GM18517 (cell line): Measurements from ENCODE around the gene MYLK4.
"Not testable (repeated sequence)": the region's sequence is repeated elsewhere in the genome, so short reads cannot be mapped to it uniquely, and the experiment has no call there.

Experiments
- ATAC-seq: cut with Tn5 transposase; IDR thresholded peaks from one replicate; pipeline ENCODE4 v1.9.1; 2021; ENCODE audit warnings: mild to moderate bottlenecking, moderate library complexity; ENCODE audit not compliant: unreplicated experiment

The MYLK4 gene

DNA sequence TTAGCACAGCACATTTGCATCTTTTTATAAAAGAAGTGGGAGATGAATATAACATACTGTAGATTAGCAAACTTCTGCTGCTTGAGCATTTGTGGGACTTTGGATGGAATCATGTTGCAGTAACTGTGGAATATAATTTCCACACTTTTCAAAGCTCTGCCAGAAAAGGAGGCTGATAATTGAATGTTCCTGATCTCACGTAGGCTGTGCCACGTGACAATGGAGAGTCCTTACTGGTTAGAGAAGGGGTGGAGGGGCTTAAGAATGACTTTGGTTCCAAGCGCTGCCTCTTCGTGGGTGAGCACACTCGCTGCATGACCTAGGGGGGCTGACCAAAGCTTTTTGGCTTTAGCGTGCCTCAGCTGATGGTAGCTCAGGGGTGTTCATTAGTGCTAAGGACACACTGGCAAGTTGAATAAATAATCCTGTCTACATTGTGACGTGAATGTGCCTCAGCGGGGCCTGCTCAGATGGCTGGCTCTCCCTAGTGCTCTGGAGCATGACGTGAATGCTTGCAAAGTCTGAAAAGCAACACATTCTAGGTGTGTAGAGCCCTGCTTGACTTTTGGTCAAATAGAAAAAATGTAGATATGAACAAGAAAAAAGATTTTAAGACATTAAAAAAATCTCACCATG is 29.5 kb upstream of the MYLK4 start:
- ATAC-seq: no peak

DNA sequence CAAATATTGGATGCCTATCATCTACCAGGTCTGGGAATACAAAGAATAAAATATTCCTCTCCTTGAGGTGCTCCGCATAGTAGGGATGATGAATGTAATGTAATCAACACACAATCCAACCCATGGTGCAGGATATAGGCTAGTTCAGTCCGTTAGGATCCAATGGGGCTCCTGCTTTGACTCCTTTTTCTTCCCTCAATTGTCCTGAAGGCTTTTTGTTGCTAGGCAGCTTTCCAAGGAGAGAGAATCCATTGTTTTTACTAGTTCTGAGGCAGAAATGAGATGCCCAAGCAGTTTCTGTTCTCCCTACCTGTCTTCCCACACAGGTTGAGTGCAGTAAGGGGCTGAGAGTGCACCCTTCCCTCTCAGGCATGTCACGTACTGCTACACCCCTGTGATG is 26.5 kb upstream of the MYLK4 start:
- ATAC-seq: no peak

DNA sequence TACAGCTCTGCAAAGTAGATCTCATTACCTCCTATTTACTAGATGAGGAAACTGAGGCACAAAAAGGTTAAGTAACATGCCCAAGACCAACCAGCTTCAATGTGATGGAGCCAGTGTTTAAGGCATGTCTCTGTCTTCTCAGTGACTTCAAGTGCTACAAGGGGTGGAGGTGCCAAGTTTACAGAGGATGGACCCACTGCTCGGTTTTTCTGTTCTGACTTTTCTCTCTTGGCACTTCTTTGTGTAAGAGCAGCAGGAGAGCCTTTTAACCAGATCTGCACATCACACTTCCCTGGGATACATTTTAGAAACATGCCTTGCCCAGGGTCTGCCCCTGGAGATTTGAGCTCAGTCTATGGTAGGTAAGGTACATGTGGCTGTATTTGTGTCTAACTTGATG is 24.3 kb upstream of the MYLK4 start:
- ATAC-seq: no peak

DNA sequence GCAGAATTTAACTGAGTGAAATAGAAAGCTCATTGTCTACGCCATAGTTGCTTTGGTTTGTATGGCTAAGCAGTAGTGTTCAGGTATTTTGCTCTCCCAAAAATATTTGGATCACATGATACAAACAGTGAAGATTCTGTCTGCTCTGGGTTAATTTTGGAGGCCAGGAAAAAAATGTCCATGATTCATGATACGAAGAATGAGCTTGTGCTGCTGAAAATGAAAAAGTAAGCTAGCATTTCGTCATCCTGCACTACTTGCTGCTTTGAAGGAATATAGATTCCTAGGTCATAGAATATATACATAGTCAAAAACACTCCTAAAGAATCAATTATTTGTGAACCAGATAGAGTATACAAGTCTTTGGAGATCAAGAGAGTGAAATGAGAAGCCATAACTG is 22.7 kb upstream of the MYLK4 start:
- ATAC-seq: no peak

DNA sequence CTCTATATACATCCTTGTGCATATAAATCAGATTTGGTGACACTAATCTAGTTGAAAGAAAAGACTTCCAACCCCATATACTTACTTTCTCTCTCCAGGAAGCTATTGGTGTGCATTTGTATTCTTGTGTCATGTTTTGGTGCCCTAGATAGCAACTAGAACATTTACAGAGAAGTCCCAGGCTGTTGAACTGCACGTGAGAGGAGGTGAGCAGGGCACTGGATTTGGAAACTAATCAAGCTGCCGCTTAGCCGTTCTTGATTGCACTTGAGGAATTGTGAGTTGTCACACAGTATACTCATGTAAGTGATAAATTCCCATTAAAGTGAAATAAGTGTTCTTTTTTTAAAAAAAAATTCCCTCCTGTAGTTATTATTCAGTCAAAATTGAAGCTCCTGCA is 22.1 kb upstream of the MYLK4 start:
- ATAC-seq: no peak

DNA sequence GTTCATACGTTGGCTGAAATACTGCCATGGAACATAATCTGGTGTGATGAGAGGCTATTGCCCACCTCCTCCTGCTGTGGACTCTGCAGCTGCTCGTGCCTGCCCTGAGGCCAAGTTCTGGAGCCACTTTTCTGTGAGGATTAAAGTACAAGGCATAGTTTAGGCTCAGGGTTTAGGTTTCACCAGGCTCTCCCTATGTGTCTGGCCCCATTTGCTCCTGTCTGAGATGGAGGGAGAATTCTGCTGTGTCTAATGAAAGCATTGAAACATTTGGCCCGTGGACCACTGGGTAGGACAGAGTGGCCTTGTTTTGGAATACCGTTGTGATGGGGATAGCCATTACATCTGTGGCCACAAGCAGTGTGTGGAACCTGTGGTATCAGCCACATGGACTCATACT is 20.4 kb upstream of the MYLK4 start:
- ATAC-seq: no peak

DNA sequence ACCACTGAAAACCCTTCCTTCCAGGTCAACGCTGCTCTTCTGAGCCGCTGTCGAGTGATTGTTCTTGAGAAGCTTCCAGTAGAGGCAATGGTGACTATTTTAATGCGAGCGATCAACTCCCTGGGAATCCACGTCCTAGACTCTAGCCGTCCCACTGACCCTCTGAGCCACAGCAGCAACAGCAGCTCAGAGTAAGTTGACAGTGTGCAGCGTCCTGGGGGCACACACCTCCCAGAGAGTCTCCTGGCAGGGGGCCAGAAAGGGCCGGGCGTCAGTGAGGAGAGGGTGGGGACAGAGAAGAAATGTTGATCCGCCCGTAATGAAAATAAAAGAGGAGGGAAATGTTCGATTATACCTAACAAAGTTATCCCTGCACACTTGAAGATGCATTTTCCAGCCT is 19.4 kb upstream of the MYLK4 start:
- no peak for ATAC-seq

DNA sequence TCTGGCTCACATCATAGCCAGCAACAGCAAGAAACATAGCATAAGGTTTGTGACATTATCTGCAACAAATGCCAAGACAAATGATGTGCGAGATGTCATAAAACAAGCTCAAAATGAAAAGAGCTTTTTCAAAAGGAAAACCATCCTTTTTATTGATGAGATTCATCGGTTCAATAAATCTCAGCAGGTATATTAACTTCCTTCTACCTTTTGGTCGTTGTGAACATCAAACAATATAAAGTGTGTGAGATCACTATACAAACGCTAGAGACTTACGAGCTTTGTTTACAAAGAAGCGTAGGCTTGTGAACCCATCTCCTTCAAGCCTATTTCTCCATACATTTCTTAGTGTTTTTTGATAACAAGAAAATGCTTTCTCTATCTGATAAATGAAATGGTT is 18.0 kb upstream of the MYLK4 start:
- ATAC-seq: no peak

DNA sequence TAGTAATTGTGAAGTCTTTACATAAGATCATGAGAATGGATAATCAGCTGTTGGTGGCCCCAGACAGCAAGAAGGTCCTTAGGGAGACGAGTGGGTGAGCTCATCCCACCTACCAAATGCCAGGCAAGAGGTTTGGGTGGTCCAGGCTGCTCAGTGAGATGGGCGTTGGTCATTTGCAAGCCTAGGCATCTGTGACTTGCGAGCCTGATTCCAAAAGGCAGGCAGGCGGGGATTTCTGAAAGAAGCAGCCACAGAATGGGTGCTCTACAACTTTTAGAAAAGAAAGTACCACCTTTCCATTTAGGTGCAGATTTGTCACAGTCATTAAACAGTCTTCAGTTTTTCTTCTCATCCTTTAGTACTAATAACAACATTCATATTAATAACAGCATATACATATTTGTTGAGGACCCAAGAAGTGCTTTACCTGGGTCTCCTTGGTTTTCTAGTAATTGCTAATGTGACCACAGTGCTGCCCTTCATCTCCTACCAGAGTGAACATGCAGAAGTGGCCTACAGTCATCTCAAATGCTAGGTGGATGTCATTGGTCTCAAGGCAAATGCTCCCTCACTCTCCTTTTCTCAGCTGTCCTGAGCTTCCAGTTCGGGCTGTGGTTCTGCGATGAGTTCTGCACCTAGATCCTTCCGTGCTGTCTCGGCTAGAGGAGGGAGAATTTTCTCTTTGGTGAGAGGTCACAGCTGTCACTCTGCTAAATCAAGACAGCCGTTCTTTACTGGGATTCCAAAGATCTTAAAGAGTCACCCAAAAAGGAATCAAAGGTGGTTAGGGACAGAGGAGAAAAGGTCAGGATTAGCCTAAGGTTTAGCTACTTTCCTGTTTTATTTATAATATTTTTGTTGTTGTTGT is 17.2 kb upstream of the MYLK4 start:
- no peak for ATAC-seq

DNA sequence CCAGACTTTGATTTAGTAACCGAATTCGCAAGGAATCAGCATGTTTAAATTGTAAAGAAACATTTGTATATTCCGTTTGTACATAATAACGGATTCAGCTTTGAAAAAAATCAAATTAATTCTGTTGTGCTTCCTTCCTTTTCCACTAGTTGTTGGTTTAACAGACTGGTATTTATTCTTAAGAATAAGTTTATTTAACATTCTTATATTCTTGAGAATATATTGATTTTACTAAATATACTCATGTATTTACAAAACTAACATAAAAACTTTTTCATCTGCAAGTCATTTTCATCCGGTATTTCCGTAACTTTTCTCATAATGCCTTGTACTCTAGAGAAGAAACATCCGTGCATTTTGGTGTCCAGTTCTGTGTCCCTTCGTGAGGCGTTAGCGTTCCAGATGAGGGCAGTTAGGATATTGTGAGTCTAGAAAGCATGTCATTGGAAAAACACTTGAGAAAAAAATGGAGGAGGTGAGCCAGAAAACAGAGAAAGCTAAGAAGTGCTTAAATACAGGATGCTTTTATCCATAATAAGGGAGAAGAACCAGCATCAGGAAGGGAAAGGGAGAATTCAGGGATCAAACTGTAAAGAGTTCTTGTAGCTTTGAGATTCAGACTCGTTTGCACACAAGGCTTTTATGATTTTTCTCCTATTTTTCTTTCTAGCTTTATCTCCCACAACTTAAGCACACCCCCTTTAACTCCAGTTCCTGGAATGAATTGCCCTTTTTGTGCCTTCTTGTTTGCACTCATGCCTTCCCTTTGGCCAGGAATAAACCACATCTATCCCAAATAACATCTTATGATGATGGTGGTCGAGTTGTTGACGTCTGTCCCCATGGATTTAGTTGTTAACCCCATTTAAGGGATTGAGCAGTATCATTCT is 16.3 kb upstream of the MYLK4 start:
- no peak for ATAC-seq

DNA sequence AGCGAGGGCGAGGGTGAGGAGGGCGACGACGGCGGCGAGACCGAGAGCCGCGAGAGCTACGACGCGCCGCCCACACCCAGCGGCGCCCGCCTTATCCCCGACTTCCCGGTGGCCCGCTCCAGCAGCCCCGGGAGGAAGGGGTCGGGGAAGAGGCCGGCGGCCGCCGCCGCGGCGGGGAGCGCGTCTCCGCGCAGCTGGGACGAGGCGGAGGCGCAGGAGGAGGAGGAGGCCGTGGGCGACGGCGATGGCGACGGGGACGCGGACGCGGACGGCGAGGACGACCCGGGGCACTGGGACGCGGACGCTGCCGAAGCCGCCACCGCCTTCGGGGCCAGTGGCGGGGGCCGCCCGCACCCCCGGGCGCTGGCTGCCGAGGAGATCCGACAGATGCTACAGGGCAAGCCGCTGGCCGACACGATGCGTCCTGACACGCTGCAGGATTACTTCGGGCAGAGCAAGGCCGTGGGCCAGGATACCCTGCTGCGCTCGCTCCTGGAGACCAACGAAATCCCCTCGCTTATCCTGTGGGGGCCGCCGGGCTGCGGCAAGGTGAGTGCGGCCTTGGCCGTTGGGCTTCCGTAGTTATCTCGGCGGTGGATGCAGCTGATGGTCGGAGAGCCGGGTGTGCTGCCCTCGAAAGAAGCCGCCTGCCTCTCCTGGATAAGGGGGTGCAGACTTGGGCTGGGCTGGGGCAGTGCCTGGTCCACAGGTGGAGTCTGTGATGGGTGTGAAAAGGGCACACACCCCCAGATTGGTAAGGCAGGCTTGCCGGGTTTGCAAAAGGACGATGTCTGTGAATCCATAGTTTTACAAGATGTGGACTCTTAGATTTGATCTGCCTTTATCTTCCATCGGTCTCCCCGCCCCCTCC is 15.4 kb upstream of the MYLK4 start:
- peak; percentile 2 for ATAC-seq

DNA sequence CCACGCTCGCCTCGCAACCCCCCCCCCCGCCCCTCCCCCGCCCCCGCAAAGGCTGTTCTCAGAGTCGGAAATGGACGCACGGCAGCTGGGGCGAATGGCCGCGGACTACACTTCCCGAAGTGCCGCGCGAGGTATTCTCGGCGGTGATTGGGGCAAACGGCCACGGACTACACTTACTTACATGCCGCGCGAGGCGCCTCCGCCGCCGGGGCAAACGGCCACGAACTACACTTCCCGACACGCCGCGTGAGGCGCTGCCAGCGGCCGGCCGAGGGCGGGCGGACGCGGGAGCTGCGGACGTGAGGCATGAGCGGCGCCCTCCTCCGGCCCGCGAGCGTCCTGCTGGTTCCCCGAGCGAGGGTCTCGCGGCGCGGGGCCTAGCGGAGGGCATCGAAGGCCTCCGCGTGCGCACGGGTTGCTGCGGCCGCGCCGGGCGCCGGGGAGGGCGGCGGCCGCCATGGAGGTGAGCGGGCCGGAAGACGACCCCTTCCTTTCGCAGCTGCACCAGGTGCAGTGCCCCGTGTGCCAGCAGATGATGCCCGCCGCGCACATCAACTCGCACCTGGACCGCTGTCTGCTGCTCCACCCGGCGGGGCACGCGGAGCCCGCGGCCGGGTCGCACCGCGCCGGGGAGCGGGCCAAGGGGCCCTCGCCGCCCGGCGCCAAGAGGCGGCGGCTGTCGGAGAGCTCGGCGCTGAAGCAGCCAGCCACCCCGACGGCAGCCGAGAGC is 14.6 kb upstream of the MYLK4 start, which contains the start of gene WRNIP1:
Gene WRNIP1, plus strand, starts transcription at position 228 of the 730 bp plus-strand sequence. Its CDS starts 230 bp downstream, at position 458.
- peak; percentile 90 for ATAC-seq

DNA sequence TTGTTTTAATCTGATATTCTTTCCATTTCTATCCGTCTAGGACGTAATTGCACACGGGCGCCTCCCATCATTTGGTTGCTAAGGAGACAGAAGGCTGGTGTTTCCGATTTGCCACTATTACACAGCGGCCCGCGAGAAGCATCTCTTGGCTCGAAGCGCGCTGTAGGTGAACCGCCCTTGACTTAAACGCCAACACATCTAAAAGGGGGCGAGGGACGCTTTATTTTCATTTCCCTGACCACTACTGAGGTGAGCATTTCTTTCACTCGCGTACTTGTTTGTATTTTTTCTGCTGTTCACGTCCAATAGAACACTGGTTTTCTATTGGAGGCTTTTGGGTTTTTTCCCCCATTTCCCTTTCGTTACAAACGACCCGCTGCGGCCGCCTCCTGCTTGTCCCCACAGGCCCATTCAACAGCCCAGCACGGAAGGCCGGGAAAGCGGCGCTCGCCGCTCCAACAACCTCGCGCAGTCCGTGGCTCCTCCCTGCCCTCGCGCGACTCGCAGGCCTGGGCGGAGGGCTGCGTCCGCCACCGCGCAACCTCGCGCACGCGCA is 14.0 kb upstream of the MYLK4 start:
- ATAC-seq: peak; percentile 39

DNA sequence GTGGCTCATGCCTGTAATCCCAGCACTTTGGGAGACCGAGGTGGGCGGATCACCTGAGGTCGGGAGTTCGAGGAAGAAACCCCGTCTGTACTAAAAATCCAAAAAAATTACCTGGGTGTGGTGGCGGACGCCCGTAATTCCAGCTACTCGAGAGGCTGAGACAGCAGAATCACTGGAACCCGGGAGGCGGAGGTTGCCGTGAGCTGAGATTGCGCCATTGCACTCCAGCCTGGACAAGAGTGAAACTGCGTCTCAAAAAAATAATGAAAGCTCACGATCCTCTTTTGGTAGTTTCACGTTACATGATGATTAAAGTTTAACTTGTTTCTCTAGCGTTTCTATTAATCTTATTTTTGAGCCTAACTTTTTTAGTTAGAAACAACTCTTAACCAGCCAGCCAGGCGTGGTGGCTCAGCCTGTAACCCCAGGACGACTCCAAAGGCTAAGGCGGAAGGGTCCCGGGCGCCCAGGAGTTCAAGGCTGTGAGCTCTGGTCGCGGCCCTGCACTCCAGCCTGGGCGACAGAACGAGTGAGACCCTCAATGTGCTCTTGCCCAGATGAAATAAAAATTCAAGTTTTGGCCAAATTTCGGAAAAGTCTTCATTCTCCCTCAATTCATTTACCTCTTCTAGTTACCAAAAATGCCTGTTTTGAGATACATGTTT is 13.3 kb upstream of the MYLK4 start:
- no peak for ATAC-seq

DNA sequence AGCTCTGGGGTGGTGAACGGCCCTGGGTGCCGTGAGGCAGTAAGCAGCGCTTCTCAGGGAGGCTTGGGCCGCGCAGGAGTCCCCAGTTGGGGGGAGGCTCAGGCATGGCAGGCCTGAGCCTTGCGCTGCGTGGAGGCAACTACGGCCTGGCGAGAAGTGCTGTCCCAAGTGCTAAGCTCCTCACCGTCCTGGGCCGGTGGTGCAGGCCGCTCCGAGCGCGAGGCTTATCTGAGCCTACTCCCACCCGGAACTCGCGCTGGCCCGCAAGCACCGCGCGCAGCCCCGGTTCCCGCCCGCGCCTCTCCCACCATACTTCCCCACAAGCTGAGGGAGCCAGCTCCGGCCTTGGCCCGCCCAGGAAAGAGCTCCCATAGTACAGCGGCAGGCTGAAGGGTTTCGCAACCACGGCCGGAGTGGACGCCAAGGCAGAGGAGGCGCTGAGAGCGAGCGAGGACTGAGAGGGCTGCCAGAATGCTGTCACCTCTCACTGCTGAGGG is 12.7 kb upstream of the MYLK4 start:
- no peak for ATAC-seq

DNA sequence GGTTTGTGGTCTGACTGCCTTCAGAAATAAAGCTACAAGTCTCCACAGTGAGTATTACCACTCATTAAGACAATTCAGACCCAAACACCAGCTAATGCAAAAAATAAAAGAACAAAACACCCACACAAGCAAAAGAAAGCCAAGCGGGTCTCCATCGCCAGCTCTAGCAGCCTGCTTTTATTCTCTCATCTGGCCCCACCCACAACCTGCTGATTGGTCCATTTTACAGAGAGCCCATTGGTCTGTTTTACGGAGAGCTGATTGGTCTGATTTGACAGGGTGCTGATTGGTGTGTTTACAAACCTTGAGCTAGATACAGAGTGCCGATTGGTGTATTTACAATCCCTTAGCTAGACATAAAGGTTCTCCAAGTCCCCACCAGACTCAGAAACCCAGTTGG is 12.1 kb upstream of the MYLK4 start:
- ATAC-seq: not testable (repeated sequence)

DNA sequence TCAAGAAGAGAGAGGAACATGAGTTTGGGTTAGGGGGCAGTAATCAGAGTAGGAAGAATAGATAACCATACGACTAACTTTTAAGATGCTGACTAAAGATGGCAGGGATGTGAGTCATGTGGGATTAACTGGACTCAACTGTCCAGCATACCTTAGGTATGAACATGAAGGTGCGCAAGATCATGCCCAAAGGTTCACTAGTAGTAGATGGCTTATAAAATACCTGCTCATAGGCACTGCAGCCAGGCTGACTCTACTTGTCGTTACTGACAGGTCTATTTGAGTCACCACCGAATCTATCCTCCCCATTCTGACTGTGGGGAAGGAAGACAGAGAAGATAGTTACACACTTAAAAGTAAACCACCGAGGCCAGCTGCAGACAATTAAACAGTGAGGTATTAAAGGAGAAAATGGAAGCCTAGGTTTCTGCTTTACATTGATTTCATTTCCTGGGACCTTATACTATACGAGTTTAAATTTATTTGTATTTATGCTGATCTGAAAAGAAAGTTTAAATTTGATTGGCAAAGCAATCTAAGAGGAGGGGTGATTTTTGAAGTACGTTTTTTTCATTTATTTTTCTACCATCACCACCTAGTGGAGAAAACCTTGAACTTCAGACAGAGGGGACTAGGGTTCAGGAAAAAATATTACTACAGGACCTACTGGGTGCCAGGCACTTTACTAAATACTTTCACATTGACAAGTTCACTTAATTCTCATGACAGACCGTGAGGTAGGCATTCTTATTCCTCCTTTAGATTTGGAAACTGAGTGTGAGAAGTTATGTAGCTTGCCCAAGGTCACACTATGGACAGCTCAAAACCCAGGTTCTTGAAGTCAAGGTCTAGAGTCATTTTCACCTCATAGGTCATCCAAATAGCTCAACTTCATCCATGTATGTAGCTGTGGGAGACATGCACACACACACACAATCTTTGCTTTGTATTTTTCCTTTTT is 10.4 kb upstream of the MYLK4 start:
- ATAC-seq: no peak

DNA sequence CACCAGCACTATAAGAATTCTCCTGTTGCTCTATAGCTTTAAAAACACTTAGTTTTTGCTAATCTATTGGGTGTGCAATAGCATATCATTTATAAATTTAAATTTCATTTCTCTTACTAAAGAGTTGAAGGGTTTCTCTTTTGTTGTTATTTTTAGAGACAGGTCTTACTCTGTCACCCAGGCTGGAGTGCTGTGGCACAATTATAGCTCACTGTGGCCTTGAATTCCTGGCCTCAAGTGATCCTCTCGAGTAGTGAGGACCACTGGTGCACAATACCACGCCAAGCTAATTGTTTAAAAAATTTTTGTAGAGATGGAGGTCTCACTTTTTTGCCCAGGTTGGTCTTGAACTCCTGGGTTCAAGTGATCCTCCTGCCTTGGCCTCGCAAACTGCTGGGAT is 8.3 kb upstream of the MYLK4 start:
- ATAC-seq: no peak
